HUES6 (cell line): Measurements from ENCODE around the gene KIF2C.
"Not testable (repeated sequence)": the region's sequence is repeated elsewhere in the genome, so short reads cannot be mapped to it uniquely, and the experiment has no call there.

Experiments used
- H3K27ac ChIP-seq: 2 replicates; pipeline ENCODE4 v1.7.0; 2013; ENCODE audit warnings: low read depth, mild to moderate bottlenecking, low read length, inconsistent platforms
- H3K27me3 ChIP-seq: 2 replicates; pipeline ENCODE4 v1.6.1; 2013; ENCODE audit warnings: low read length; ENCODE audit not compliant: control insufficient read depth, insufficient read depth
- H3K36me3 ChIP-seq: 2 replicates; pipeline ENCODE4 v1.6.1; 2013; ENCODE audit warnings: low read length; ENCODE audit not compliant: control insufficient read depth, insufficient read depth
- H3K4me1 ChIP-seq: 2 replicates; pipeline ENCODE4 v1.6.1; 2013; ENCODE audit warnings: low read length; ENCODE audit not compliant: control insufficient read depth, insufficient read depth
- H3K4me3 ChIP-seq: 2 replicates; pipeline ENCODE4 v1.5.1; 2013; ENCODE audit warnings: low read depth, low read length
- H3K9ac ChIP-seq: one replicate; pipeline ENCODE4 v1.6.1; 2013; ENCODE audit warnings: mild to moderate bottlenecking, low read length
- H3K9me3 ChIP-seq: 2 replicates; pipeline ENCODE4 v1.6.1; 2013; ENCODE audit warnings: low read depth, low read length; ENCODE audit not compliant: control insufficient read depth, insufficient read depth

Gene KIF2C

DNA sequence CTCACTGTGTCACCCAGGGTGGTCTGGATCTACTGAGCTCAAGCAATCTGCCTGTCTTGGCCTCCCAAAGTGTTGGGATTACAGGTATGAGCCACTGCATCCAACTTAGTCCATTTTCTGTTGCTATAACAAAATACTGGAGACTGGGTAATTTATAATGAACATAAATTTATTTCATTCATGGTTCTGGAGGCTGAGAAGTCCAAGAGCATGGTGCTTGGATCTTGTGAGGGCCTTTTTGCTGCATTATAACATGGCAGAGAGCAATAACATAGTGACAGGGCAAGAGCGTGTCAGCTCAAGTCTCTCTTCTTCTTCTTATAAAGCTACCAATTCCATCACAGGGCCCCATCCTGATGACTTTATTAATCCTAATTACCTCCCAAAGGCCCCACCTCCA, 3.6 kb upstream of the KIF2C start:
- Histone ChIP-seq H3K9me3 (no peaks in the 10 kb centered on the region), H3K27me3 (no peaks in the 10 kb centered on the region), H3K36me3 (peaks cover 2% of the 10 kb centered on the region; the same call in 1 of the 2 replicates), H3K9ac (no peak overlapping the region), H3K27ac (no peak overlapping the region), H3K4me1 (peaks cover 5% of the 10 kb centered on the region; the same call in 1 of the 2 replicates), H3K4me3 (no peak overlapping the region)

- not testable (repeated sequence) for H3K9me3 ChIP-seq, H3K27me3 ChIP-seq, H3K27ac ChIP-seq, H3K4me1 ChIP-seq
- Histone ChIP-seq H3K9ac (peak overlapping the region; percentile 69), H3K36me3 (peaks cover 21% of the 10 kb centered on the region), H3K4me3 (peak overlapping the region; percentile 90)
Measured at GRCh38 chr1:44738953-44739306, 707 bp upstream of the KIF2C start.

DNA sequence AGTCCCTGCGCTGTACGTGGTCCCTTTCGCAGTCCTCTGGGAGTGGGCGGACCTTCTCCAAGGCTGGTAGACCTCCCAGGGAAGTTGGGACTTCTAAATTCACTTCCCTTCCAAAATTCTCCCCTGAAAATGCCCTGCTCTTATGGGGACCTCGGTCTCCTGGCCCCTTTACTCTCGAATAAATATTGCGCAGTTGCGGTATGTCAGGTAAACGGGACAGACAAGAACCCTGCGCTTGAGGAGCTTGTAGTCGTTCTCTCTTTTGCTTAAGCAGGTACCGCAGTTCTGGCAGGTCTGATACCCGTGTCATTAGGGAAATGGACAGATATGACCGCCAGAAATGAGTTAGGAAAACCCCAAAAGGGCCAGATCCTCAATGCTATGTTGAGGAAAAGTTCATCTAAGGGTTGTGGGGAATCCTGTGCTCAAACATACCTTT, 561 bp downstream of the KIF2C start:
- H3K9ac ChIP-seq, result peak overlapping the region; percentile 96
- no peaks in the 10 kb centered on the region for H3K27me3 ChIP-seq
- H3K4me1 ChIP-seq, result no peaks in the 10 kb centered on the region
- H3K4me3 ChIP-seq, result peak overlapping the region; percentile 90
- H3K36me3 ChIP-seq, result peaks cover 29% of the 10 kb centered on the region
- no peaks in the 10 kb centered on the region for H3K9me3 ChIP-seq
- H3K27ac ChIP-seq, result peak overlapping the region; percentile 66; the same call in 1 of the 2 replicates

GRCh38 chr1:44743211-44743610, 3.6 kb downstream of the KIF2C start:
- no peak overlapping the region for H3K4me3 ChIP-seq
- no peak overlapping the region for H3K9ac ChIP-seq
- H3K36me3 ChIP-seq, result peaks cover 56% of the 10 kb centered on the region
- H3K27ac ChIP-seq, result no peak overlapping the region
- H3K4me1 ChIP-seq, result no peaks in the 10 kb centered on the region
- no peaks in the 10 kb centered on the region for H3K27me3 ChIP-seq
- no peaks in the 10 kb centered on the region for H3K9me3 ChIP-seq

DNA sequence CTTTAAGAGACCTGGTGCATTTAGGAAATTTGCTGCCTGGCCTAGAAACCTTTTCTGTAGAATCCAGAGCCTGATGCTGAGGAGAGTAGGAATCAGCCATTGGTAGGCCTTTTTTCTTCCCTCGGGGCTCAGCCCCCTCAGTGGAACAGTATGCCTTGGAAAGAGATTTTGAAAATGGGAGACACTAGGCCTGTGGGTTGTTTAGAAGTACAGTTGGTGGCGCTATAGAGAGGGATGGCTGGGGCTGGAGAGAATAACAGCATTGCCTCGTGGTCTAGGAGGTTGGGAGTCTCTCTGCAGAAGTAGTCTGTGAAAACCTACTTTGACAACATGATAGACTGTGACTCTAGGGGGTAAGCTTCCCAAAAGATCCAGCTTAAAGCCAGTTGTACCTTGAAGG, 8.2 kb downstream of the KIF2C start:
- no peak overlapping the region for H3K9ac ChIP-seq
- no peak overlapping the region for H3K4me3 ChIP-seq
- no peaks in the 10 kb centered on the region for H3K4me1 ChIP-seq
- peaks cover 78% of the 10 kb centered on the region for H3K36me3 ChIP-seq
- H3K27me3 ChIP-seq, result no peaks in the 10 kb centered on the region
- H3K27ac ChIP-seq, result no peak overlapping the region
- no peaks in the 10 kb centered on the region for H3K9me3 ChIP-seq

GRCh38 chr1:44757420-44757819, 17.8 kb downstream of the KIF2C start:
- H3K27ac ChIP-seq, result no peak overlapping the region
- H3K4me1 ChIP-seq, result no peaks in the 10 kb centered on the region
- no peak overlapping the region for H3K9ac ChIP-seq
- no peaks in the 10 kb centered on the region for H3K9me3 ChIP-seq
- H3K27me3 ChIP-seq, result no peaks in the 10 kb centered on the region
- H3K4me3 ChIP-seq, result no peak overlapping the region
- peaks cover 93% of the 10 kb centered on the region for H3K36me3 ChIP-seq

- Histone ChIP-seq H3K9ac (no peak overlapping the region), H3K4me3 (no peak overlapping the region), H3K36me3 (peaks cover 93% of the 10 kb centered on the region), H3K27ac (no peak overlapping the region), H3K4me1 (no peaks in the 10 kb centered on the region), H3K27me3 (no peaks in the 10 kb centered on the region), H3K9me3 (no peaks in the 10 kb centered on the region)
Measured at GRCh38 chr1:44759077-44759476, 19.4 kb downstream of the KIF2C start.

- H3K4me1 ChIP-seq, result no peaks in the 10 kb centered on the region
- H3K27ac ChIP-seq, result no peak overlapping the region
- H3K9ac ChIP-seq, result no peak overlapping the region
- H3K27me3 ChIP-seq, result no peaks in the 10 kb centered on the region
- H3K9me3 ChIP-seq, result no peaks in the 10 kb centered on the region
- peaks cover 92% of the 10 kb centered on the region for H3K36me3 ChIP-seq
- H3K4me3 ChIP-seq, result no peak overlapping the region
Measured at GRCh38 chr1:44760876-44761275, 21.2 kb downstream of the KIF2C start.

- not testable (repeated sequence) for H3K9me3 ChIP-seq, H3K9ac ChIP-seq, H3K27ac ChIP-seq, H3K4me1 ChIP-seq, H3K4me3 ChIP-seq, H3K27me3 ChIP-seq
- peaks cover 73% of the 10 kb centered on the region for H3K36me3 ChIP-seq
Measured at GRCh38 chr1:44766421-44766820, 26.8 kb downstream of the KIF2C start.

- Histone ChIP-seq H3K4me1 (0 out of 2 replicates have a peak, but pooled peaks cover 6% of the 10 kb centered on the region), H3K9ac (peak within 1 kb of the TSS; percentile 98), H3K27me3 (no peaks in the 10 kb centered on the region), H3K9me3 (no peaks in the 10 kb centered on the region), H3K36me3 (peaks cover 45% of the 10 kb centered on the region), H3K4me3 (peak within 1 kb of the TSS; percentile 72), H3K27ac (peak within 1 kb of the TSS; percentile 90)
Measured at GRCh38 chr1:44775078-44775929, 35.7 kb downstream of the KIF2C start, which contains the start of gene RPS8. Gene RPS8, plus strand, starts transcription at chr1:44775540. Its CDS starts 57 bp downstream, at chr1:44775597.

DNA sequence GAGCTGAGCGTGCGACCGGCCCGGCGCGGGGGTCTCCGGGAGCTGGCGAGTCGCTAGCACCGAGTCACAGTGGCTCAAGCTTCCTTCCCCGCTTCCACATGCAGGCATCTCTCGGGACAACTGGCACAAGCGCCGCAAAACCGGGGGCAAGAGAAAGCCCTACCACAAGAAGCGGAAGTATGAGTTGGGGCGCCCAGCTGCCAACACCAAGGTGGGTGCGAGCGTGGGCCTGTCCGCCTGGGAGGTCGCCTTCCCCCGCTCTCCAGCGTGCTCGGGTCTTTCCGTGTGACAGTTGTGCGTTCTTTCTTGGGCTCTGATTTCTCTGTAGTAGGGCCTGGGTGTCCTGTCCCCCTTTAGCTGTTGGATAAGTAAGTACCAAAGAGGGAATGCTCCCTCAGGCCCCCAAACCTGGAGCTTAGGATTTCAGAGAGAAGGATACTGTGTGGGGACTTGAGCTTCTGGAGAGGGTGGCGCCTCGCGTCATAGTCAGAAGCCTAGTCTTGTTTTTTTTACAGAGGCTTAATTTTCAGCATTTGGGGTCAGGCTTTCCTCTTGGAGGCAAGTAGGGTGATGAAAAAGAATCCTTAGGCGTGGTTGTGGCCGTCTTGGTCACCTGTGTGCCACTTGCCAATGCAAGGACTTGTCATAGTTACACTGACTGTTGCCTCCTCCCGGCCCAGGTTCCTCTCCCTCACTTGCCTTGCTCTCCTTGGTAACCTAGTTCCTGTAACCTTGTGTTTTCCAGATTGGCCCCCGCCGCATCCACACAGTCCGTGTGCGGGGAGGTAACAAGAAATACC, 36.5 kb downstream of the KIF2C start:
- peak overlapping the region; percentile 72 for H3K4me3 ChIP-seq
- H3K9ac ChIP-seq, result peak overlapping the region; percentile 98
- peak overlapping the region; percentile 90 for H3K27ac ChIP-seq
- no peaks in the 10 kb centered on the region for H3K9me3 ChIP-seq
- H3K4me1 ChIP-seq, result 0 out of 2 replicates have a peak, but pooled peaks cover 6% of the 10 kb centered on the region
- H3K27me3 ChIP-seq, result no peaks in the 10 kb centered on the region
- peaks cover 49% of the 10 kb centered on the region for H3K36me3 ChIP-seq
